C4-2B (cell line): Measurements from ENCODE around the gene MAFG.

Source experiments
- H3K27ac ChIP-seq: fragments of 450-650 bp; 2 replicates; pipeline ENCODE4 v1.5.1; 2017
- ZFX ChIP-seq: fragments of 450-650 bp; IDR thresholded peaks from 2 replicates; pipeline ENCODE4 v1.6.1; 2017
- TF ChIP-seq, protein P1 (sequence below): fragments of 450-650 bp; conservative IDR thresholded peaks from 2 replicates; pipeline ENCODE4 v1.5.1; 2017; ENCODE audit warnings: mild to moderate bottlenecking

MAFG gene

DNA sequence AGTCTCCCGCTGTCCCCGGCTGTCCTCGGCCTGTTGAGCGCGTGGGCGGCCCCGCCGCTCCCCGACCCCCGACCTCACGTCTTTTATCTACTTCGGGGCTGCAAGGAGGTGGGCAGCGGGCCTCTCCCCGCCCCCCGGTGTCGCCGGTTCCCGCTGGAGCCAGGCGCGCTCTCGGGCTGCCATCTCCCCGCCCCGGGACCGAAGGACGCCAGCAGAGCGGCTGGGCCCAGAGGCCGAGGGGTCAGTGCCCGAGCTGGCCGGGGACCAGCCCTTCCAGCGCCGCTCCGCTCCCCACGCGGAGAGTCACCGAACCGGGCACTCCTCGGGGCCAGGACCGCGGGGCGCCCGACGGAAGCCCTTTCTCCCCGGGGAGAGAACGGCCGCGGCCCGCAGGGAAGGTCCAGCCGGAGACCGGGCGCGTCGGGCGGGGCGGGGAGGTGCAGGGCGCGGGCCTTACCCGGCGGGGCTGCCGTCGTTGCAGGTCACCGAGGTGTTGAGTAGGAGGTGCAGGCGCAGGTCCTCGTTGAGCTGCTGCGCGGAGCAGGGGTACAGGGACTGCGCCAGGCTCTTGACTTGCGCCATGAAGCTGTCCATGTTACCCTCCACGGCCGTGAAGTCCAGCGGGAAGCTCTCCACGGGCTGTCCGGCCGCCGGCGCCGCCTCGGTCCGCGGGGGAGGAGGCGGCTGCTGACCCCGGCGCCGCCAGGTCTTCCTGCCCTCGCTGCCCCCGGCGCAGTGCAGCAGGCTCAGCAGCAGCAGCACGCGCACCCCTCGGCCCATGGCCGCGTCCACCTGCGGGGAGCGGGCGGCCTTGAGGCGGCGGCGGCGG lies 32.8 kb upstream of the MAFG start:
- no peak overlapping the region for H3K27ac ChIP-seq
- TF ChIP-seq, protein P1, sequence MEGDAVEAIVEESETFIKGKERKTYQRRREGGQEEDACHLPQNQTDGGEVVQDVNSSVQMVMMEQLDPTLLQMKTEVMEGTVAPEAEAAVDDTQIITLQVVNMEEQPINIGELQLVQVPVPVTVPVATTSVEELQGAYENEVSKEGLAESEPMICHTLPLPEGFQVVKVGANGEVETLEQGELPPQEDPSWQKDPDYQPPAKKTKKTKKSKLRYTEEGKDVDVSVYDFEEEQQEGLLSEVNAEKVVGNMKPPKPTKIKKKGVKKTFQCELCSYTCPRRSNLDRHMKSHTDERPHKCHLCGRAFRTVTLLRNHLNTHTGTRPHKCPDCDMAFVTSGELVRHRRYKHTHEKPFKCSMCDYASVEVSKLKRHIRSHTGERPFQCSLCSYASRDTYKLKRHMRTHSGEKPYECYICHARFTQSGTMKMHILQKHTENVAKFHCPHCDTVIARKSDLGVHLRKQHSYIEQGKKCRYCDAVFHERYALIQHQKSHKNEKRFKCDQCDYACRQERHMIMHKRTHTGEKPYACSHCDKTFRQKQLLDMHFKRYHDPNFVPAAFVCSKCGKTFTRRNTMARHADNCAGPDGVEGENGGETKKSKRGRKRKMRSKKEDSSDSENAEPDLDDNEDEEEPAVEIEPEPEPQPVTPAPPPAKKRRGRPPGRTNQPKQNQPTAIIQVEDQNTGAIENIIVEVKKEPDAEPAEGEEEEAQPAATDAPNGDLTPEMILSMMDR: no peak
- no peak for TF ChIP-seq ZFX

DNA sequence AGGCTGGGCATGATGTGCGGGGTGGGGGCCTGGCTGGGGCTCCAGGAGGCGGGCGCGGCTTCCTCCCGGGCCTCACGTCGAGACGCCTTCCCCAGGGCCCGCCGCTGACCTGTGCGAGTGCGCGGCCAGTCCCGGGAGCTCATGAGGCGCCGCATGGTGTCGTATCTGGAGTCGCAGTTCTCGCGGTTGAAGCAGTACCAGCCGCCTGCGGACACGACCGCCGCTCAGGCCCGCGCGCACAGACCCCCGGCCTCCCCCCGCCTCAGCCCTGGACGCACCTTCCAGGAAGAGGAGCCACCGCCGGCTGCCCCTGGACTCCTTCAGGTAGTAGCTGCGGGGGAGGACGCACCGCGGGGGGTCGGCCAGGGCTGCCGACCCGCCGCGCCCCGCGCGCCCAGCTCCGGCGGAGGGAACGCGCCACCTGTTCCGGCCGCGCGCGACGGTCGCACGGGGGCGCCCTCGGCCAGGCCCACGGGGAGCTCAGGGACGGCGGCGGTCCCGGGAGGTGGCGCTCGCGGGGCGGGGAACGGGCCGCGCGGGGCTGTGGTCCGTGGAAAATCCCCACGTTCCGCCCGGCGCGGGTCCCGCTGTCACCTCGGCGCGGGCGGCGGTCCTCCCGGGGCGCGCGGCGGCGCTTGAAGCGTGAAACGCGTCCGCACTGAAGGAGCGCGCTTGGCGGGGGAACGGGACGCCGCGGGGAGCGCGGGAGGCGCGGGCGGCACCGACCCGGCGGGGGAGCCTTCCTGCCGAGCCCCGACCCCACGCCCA lies 32.0 kb upstream of the MAFG start:
- no peak for TF ChIP-seq ZFX
- TF ChIP-seq, protein P1: peak; percentile 99

DNA sequence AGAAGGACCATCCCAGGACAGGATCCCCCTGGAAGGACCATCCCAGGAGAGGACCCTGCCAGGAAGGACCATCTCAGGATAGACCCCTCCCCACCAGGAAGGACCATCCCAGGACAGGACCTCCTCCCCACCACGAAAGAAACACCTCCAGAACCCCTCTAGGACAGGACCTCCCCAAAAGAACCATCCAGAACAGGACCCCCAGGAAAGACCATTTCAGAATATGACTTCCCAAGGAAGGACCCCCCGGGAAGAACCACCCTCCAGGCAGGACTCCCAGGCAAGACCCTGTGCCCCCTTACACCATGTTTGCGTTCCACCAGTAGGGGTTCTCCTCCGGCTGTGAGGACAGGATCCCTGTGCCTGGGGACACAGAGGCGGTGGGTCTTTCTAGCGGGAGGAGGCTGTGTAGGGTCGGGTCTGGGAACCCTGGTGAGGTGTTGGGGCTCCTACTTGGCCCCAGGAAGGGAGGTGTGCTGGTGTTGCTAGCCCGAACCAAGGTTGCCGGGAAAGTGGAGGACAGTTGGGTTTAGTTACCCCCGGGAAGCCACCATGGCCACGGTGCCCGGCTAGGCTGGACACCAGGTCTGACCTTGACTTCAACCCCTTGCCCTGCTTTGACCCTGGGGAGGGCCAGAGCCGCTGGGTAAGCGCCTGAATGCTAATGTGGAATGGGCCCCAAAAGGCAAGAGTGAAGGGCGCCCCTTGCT lies 31.3 kb upstream of the MAFG start:
- no peak overlapping the region for H3K27ac ChIP-seq
- TF ChIP-seq, protein P1: no peak
- TF ChIP-seq ZFX: no peak

More for the DNA sequence above, 32.0 kb upstream of the MAFG start:
- H3K27ac ChIP-seq: no peak overlapping the region

DNA sequence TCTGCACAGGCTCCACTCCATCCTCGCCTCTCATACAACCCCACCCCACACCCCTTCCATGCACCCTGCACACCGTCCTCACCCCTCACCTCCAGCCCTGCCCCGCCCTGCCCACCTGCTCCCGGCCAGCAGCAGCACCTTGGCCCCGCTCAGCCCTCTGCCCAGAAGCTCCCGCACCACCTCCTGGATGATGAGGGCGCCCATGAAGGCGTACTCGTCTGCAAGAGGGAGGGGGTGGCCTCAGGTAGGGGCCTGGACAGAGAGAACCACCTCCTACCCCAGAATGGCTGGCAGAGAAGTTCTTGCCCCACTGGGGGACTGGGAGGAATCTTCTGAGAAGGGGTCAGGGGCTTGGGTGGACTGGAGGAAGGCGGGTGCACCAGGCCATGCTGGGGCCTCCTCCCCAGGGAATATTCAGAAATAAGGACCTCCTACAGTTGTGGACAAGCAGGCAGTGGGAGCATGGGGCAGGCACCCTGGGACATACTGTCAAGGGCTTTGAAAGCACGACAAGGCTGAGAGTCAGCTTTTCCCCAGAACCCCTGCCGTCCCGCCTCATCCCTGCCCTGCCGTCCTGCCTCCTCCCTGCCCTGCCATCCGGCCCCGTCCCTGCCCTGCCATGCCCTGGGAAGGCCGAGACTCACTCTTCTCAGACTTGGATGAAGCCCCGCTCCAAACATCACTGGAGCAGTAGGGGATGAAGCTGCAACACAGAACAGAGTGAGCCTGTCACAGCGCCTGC lies 30.3 kb upstream of the MAFG start:
- TF ChIP-seq ZFX: no peak
- TF ChIP-seq, protein P1: no peak
- no peak overlapping the region for H3K27ac ChIP-seq

DNA sequence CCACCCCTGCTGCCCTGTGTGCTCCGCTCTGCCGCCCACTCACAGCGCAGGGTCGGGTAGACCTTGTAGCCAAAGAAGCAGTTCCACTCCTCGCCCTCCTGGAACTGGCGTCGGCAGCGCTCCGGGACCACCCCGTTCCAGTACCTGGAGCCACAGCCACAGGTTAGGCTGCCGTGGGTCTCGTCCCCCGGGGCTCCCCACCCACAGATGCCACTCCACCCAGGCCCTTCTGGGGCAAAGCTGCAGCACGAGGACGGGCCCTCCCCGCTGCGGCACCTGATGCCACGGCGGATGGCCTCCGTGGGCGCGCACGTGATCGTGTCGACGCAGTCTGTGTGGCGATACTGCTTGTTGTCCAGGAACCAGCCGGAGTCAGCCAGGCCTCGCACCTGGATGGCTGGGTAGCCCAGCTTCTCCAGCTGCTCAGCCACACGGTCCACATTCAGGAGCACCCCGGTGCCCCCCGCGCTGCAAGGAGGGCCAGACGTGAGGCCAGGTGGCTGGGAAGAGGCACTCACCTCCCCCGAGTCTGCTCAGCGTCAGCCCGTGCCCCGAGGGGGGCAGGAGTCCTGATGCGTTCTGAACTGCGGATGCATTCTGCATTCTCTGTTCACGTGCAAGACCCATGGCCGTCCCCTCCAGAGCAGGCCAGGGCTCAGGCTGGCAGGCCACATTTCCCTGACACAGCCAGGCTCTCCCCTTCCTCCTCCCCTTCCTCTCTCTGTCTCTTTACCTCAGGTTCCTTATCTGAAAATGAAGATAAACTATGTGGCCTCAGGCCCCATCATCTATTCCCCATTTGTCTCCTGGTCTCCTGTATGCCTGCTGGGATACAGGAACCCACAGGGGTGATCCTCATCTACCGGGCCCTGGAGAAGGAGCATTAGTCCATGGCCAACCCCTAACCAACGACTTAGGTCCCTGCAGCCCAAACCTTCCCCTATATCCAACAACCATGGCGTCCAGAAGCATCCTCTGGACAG lies 29.4 kb upstream of the MAFG start:
- no peak for TF ChIP-seq ZFX
- TF ChIP-seq, protein P1: no peak
- H3K27ac ChIP-seq: no peak overlapping the region
